ENCODE data around the gene DOK4. TPM values are rescaled to one million over a fixed set of nuclear protein-coding genes. Genes with fewer than 3 reads are reported as not detected.

DOK4 gene
- total RNA-seq, 1 experiment from 2014 or later = 13.1 TPM

DNA sequence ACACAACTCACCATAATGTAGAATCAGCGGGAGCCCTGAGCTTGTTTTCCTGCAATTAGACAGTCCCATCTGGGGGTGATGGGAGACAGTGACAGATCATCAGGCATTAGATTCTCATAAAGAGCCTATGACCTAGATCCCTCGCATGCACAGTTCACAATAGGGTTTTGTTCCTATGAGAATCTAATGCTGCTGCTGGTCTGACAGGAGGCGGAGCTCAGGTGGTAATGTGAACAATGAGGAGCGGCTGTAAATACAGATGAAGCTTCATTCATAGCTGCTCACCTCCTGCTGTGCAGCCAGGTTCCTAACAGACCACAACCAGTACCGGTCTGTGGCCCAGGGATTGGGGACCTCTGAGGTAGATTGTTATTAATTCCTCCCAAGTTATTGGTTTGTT lies 2.9 kb upstream of the DOK4 start:
- H3K79me2 ChIP-seq (ENCODE audit: insufficient read depth, low read length) = no peaks in the 10 kb centered on the region
- H3T11ph ChIP-seq (ENCODE audit: low read length) = no peak overlapping the region
- H3K14ac ChIP-seq (ENCODE audit: insufficient read depth, low read length) = no peak overlapping the region
- Mint-ChIP-seq H3K4me1 (peaks cover 19 to 27% of the 10 kb centered on the region in 2 experiments), H3K4me3 (no peak overlapping the region), H3K27ac (peak overlapping the region in 1 of 3 experiments; percentile 22; a peak in 1 of 7 replicates), H3K27me3 (ENCODE audit: low read depth) (peaks cover 29% of the 10 kb centered on the region), H3K36me3 (ENCODE audit: insufficient read depth in 1 of 3, low read depth in 3 of 3) (no peaks in the 10 kb centered on the region; a peak in 1 of 7 replicates), H3K9me3 (peaks cover 9 to 14% of the 10 kb centered on the region in 2 experiments; a peak in 4 of 5 replicates)
- H3K18ac ChIP-seq (ENCODE audit: insufficient read length, low read depth, low read length) = no peak overlapping the region
- no peak overlapping the region for H2BK5ac ChIP-seq (ENCODE audit: insufficient read length, low read length)
- no CpG with 5 or more reads among the region's 5 CpGs for WGBS (ENCODE audit: extremely low coverage, insufficient read length, low lambda C conversion rate)
- no peak overlapping the region for H3K9ac ChIP-seq (ENCODE audit: extremely low read depth, insufficient read length, low read length)
- H3K23ac ChIP-seq (ENCODE audit: insufficient read length, low read depth, low read length) = no peak overlapping the region
- H2BK12ac ChIP-seq (ENCODE audit: insufficient read length, low read depth, low read length) = no peak overlapping the region
- no peak overlapping the region for H2BK120ac ChIP-seq (ENCODE audit: low read depth, low read length, poor library complexity, severe bottlenecking)
- H2BK20ac ChIP-seq (ENCODE audit: low read depth, low read length, poor library complexity, severe bottlenecking) = no peak overlapping the region
- no peak overlapping the region for H2AFZ ChIP-seq (ENCODE audit: low read length)
- no peak overlapping the region for H3K56ac ChIP-seq (ENCODE audit: insufficient read length, low read depth, low read length)
- no peaks in the 10 kb centered on the region for H3K27me3 ChIP-seq (ENCODE audit: insufficient read depth, low read length)
- no peaks in the 10 kb centered on the region for H3K9me3 ChIP-seq (ENCODE audit: control insufficient read depth, low read depth, low read length)
- peaks cover 2% of the 10 kb centered on the region; the same call in 1 of the 2 replicates for H3K4me1 ChIP-seq (ENCODE audit: insufficient read depth, low read length)
- no peak overlapping the region for H3K27ac ChIP-seq (ENCODE audit: insufficient read length, low read depth, low read length)
- TF ChIP-seq, protein P1, sequence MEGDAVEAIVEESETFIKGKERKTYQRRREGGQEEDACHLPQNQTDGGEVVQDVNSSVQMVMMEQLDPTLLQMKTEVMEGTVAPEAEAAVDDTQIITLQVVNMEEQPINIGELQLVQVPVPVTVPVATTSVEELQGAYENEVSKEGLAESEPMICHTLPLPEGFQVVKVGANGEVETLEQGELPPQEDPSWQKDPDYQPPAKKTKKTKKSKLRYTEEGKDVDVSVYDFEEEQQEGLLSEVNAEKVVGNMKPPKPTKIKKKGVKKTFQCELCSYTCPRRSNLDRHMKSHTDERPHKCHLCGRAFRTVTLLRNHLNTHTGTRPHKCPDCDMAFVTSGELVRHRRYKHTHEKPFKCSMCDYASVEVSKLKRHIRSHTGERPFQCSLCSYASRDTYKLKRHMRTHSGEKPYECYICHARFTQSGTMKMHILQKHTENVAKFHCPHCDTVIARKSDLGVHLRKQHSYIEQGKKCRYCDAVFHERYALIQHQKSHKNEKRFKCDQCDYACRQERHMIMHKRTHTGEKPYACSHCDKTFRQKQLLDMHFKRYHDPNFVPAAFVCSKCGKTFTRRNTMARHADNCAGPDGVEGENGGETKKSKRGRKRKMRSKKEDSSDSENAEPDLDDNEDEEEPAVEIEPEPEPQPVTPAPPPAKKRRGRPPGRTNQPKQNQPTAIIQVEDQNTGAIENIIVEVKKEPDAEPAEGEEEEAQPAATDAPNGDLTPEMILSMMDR (conservative IDR thresholded peaks at IDR 0.05) = no peak
- peaks cover 14% of the 10 kb centered on the region for H3K23me2 ChIP-seq (ENCODE audit: insufficient read length, low read depth, low read length, poor library complexity, severe bottlenecking)
- H3K4me2 ChIP-seq (ENCODE audit: insufficient read depth, insufficient read length, low read length) = no peak overlapping the region
- H3K79me1 ChIP-seq (ENCODE audit: insufficient read depth, low read depth, low read length, poor library complexity, severe bottlenecking) = peaks cover 5% of the 10 kb centered on the region
- no peak overlapping the region for H2AK5ac ChIP-seq (ENCODE audit: insufficient read length, low read length)
- H3K4ac ChIP-seq (ENCODE audit: low read depth, low read length) = no peak overlapping the region
- H4K91ac ChIP-seq (ENCODE audit: insufficient read length, low read depth, low read length) = no peak overlapping the region
- no peak overlapping the region for H2BK15ac ChIP-seq (ENCODE audit: low read depth, low read length)
- no peak overlapping the region for H4K5ac ChIP-seq (ENCODE audit: insufficient read length, low read depth, low read length)
- H4K20me1 ChIP-seq (ENCODE audit: control insufficient read depth, insufficient read depth, insufficient read length) = no peaks in the 10 kb centered on the region
- H4K8ac ChIP-seq (replicated peaks; ENCODE audit: insufficient read length, low read depth, low read length) = no peak overlapping the region
- DNase-seq = no peak

Data from H9 (cell line).